ENCODE results near the gene ENOX2.

The ENOX2 gene

DNA sequence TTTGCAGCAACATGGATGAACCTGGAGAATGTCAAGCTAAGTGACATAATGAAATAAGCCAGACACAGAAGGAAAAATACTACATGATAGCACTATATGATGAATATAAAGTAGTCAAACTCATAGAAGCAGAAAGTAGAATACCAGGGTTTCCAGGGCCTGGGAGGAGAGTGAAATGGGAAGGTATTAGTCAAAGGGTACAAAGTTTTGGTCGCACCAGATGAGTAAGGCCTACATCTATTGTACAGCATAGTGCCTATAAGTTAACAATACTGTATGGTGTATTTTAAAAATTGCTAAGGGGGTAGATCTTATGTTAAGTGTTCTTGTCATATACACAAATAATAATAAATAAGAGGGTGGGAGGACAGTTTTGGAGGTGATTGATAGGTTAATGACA, 41.5 kb downstream of the ENOX2 start:
- H3K4me3 ChIP-seq (ENCODE audit: low read depth, low read length): no peak overlapping the region
- TF ChIP-seq CTCF (IDR thresholded peaks at IDR 0.05; ENCODE audit: control insufficient read depth, extremely low read depth, insufficient read depth): no peak
- DNase-seq (ENCODE audit: low read depth): no peak

GRCh38 chrX:130857207-130857606, 45.8 kb downstream of the ENOX2 start:
- no peak overlapping the region for H3K4me3 ChIP-seq (ENCODE audit: low read depth, low read length)
- no peak for DNase-seq (ENCODE audit: low read depth)
- no peak for TF ChIP-seq CTCF (IDR thresholded peaks at IDR 0.05; ENCODE audit: control insufficient read depth, extremely low read depth, insufficient read depth)

- DNase-seq (ENCODE audit: low read depth): no peak
- no peak for TF ChIP-seq CTCF (IDR thresholded peaks at IDR 0.05; ENCODE audit: control insufficient read depth, extremely low read depth, insufficient read depth)
- H3K4me3 ChIP-seq (ENCODE audit: low read depth, low read length): no peak overlapping the region
These were observed 51.4 kb downstream of the ENOX2 start for GRCh38 chrX:130851569-130851968.

- DNase-seq (ENCODE audit: low read depth): no peak
- no peak overlapping the region for H3K4me3 ChIP-seq (ENCODE audit: low read depth, low read length)
These were observed 54.2 kb downstream of the ENOX2 start for GRCh38 chrX:130848763-130849162.

DNA sequence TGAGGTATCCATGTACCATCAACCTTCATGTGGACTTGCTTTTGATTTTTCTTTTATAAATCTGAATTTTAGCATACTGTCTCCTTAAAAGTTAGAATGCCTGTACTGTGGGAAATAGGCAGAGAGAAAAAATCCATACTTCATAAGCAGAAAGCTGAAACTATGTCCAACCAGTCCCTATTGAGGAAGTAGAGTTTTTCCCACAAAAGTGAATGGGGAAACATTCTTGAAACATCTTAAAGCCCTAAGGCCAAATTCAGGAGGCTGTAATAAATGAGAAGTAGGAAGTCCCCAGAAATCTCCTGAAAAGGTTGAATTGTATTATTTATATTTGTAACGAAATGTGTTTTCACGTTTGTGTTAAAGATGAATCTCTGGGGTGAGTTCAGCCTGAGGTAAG, 56.3 kb downstream of the ENOX2 start:
- DNase-seq (ENCODE audit: low read depth): no peak
- H3K4me3 ChIP-seq (ENCODE audit: low read depth, low read length): no peak overlapping the region
- TF ChIP-seq CTCF (IDR thresholded peaks at IDR 0.05; ENCODE audit: control insufficient read depth, extremely low read depth, insufficient read depth): no peak

More at GRCh38 chrX:130848763-130849162, 54.2 kb downstream of the ENOX2 start:
- TF ChIP-seq CTCF (IDR thresholded peaks at IDR 0.05; ENCODE audit: control insufficient read depth, extremely low read depth, insufficient read depth): no peak

DNA sequence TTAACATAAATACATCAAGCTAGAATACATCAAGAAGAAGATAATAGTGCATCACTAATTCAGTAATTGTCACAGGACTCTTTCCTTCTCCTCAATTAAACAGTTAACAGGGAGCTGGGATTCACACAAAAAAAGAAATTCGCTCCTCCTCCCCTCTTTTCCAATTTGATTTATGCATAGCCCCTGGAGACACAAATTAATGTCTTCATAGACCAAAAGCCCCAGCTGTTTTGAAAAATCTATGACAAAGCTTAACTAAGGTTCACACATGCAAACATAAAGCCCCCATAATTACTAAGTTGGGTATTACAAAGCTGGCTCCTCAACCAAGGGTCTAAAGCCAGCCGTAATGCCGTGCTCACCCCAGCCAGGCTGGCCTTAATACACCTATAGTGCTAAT, 61.2 kb downstream of the ENOX2 start:
- DNase-seq (ENCODE audit: low read depth): no peak
- no peak for TF ChIP-seq CTCF (IDR thresholded peaks at IDR 0.05; ENCODE audit: control insufficient read depth, extremely low read depth, insufficient read depth)
- H3K4me3 ChIP-seq (ENCODE audit: low read depth, low read length): no peak overlapping the region

DNA sequence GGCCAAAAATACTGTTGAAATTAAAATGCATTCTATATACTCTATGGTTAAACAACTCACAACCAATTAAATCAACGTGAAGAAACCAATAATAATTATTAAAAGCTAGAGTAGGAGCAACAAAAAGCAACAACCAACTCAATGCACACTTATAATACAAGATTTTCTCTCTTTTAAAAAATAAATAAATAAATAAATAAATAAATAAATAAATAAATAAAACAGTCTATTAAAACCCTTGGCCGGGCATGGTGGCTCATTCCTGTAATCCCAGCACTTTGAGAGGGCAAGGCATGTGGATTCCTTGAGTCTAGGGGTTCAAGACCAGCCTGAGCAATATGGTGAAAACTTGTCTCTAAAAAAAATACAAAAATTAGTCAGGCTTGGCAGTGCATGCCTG, 62.7 kb downstream of the ENOX2 start:
- no peak for DNase-seq (ENCODE audit: low read depth)
- H3K4me3 ChIP-seq (ENCODE audit: low read depth, low read length): no peak overlapping the region
- no peak for TF ChIP-seq CTCF (IDR thresholded peaks at IDR 0.05; ENCODE audit: control insufficient read depth, extremely low read depth, insufficient read depth)
